HFF-Myc (cell line): Measurements from ENCODE around the gene OCLN.
"Not testable (repeated sequence)": the region's sequence is repeated elsewhere in the genome, so short reads cannot be mapped to it uniquely, and the experiment has no call there.

ENCODE experiments used
- DNase-seq: peaks from one replicate; pipeline ENCODE4 v3.0.0-alpha.2; 2011; ENCODE audit warnings: low read depth; ENCODE audit errors: extremely low read depth
- H3K4me3 ChIP-seq: replicated peaks from 2 replicates; pipeline ENCODE4 v1.5.1; 2011; ENCODE audit warnings: low read depth, mild to moderate bottlenecking, control low read depth, low read length
- CTCF ChIP-seq: IDR thresholded peaks from 2 replicates; pipeline ENCODE4 v1.5.1; 2012; ENCODE audit warnings: mild to moderate bottlenecking, low read depth, low read length, control low read depth; ENCODE audit errors: missing control alignments

Gene OCLN

GRCh38 chr5:69504036-69504435 is 11.4 kb downstream of the OCLN start:
- TF ChIP-seq CTCF = no peak
- DNase-seq = no peak
- no peak overlapping the region for H3K4me3 ChIP-seq

GRCh38 chr5:69505306-69505705 is 12.7 kb downstream of the OCLN start:
- no peak for DNase-seq
- no peak for TF ChIP-seq CTCF
- no peak overlapping the region for H3K4me3 ChIP-seq

- no peak for DNase-seq
- TF ChIP-seq CTCF = no peak
Measured at GRCh38 chr5:69509212-69509611, 16.6 kb downstream of the OCLN start.

GRCh38 chr5:69510694-69511093 is 18.1 kb downstream of the OCLN start:
- no peak for DNase-seq
- no peak overlapping the region for H3K4me3 ChIP-seq
- TF ChIP-seq CTCF = no peak

More at GRCh38 chr5:69509212-69509611, 16.6 kb downstream of the OCLN start:
- H3K4me3 ChIP-seq = no peak overlapping the region

GRCh38 chr5:69512740-69513260 is 20.2 kb downstream of the OCLN start:
- TF ChIP-seq CTCF = no peak
- H3K4me3 ChIP-seq = no peak overlapping the region
- no peak for DNase-seq

- DNase-seq = not testable (repeated sequence)
Measured at GRCh38 chr5:69515570-69515969, 23.0 kb downstream of the OCLN start.

GRCh38 chr5:69516769-69517168 is 24.2 kb downstream of the OCLN start:
- no peak overlapping the region for H3K4me3 ChIP-seq
- DNase-seq = no peak
- no peak for TF ChIP-seq CTCF

More at GRCh38 chr5:69515570-69515969, 23.0 kb downstream of the OCLN start:
- not testable (repeated sequence) for H3K4me3 ChIP-seq
